H9 (cell line): ENCODE results near the gene STOM. TPM values are rescaled to one million over a fixed set of nuclear protein-coding genes. Genes with fewer than 3 reads are reported as not detected.

ENCODE experiments used
- DNase-seq: peaks from one replicate; pipeline ENCODE4 v3.0.0-alpha.2; 2017
- H2AFZ ChIP-seq: one replicate; pipeline ENCODE4 v1.6.1; 2013; ENCODE audit warnings: mild to moderate bottlenecking, low read length, control low read depth, moderate library complexity
- H2AK5ac ChIP-seq: 2 replicates; pipeline ENCODE4 v1.6.1; 2013; ENCODE audit warnings: low read length, control low read depth, mixed read lengths; ENCODE audit not compliant: insufficient read length
- H2BK120ac ChIP-seq: one replicate; pipeline ENCODE4 v1.6.1; 2013; ENCODE audit warnings: low read depth, mild to moderate bottlenecking, low read length, control low read depth, inconsistent platforms; ENCODE audit not compliant: poor library complexity, severe bottlenecking
- H2BK12ac ChIP-seq: 2 replicates; pipeline ENCODE4 v1.6.1; 2013; ENCODE audit warnings: low read length, control low read depth, mixed read lengths, low read depth; ENCODE audit not compliant: insufficient read length
- H2BK15ac ChIP-seq: 2 replicates; pipeline ENCODE4 v1.6.1; 2013; ENCODE audit warnings: low read depth, low read length, control low read depth
- H2BK20ac ChIP-seq: one replicate; pipeline ENCODE4 v1.6.1; 2013; ENCODE audit warnings: low read depth, mild to moderate bottlenecking, low read length, control low read depth, inconsistent platforms; ENCODE audit not compliant: poor library complexity, severe bottlenecking
- H2BK5ac ChIP-seq: 2 replicates; pipeline ENCODE4 v1.6.1; 2013; ENCODE audit warnings: low read length, control low read depth, mixed read lengths; ENCODE audit not compliant: insufficient read length
- H3K14ac ChIP-seq: 2 replicates; pipeline ENCODE4 v1.6.1; 2013; ENCODE audit warnings: low read length, control low read depth; ENCODE audit not compliant: insufficient read depth
- H3K18ac ChIP-seq: 2 replicates; pipeline ENCODE4 v1.6.1; 2013; ENCODE audit warnings: low read depth, mild to moderate bottlenecking, mixed read lengths, low read length, control low read depth; ENCODE audit not compliant: insufficient read length
- H3K23ac ChIP-seq: 2 replicates; pipeline ENCODE4 v1.6.1; 2013; ENCODE audit warnings: low read length, control low read depth, mixed read lengths, low read depth; ENCODE audit not compliant: insufficient read length
- H3K23me2 ChIP-seq: 2 replicates; pipeline ENCODE4 v1.6.1; 2013; ENCODE audit warnings: low read depth, mild to moderate bottlenecking, mixed read lengths, low read length, control low read depth; ENCODE audit not compliant: insufficient read length, poor library complexity, severe bottlenecking
- H3K27ac ChIP-seq: 2 replicates; pipeline ENCODE4 v1.5.1; 2013; ENCODE audit warnings: low read length, control low read depth, mixed read lengths, low read depth; ENCODE audit not compliant: insufficient read length
- H3K27me3 ChIP-seq: 2 replicates; pipeline ENCODE4 v1.6.1; 2013; ENCODE audit warnings: low read length, control low read depth, inconsistent platforms; ENCODE audit not compliant: insufficient read depth
- H3K4ac ChIP-seq: 2 replicates; pipeline ENCODE4 v1.6.1; 2013; ENCODE audit warnings: low read depth, mild to moderate bottlenecking, control low read depth, inconsistent platforms, low read length, moderate library complexity
- H3K4me1 ChIP-seq: 2 replicates; pipeline ENCODE4 v1.6.1; 2013; ENCODE audit warnings: low read length, control low read depth, inconsistent platforms; ENCODE audit not compliant: insufficient read depth
- H3K4me2 ChIP-seq: 2 replicates; pipeline ENCODE4 v1.6.1; 2013; ENCODE audit warnings: low read length, control low read depth, mixed read lengths; ENCODE audit not compliant: insufficient read length, insufficient read depth
- H3K56ac ChIP-seq: 2 replicates; pipeline ENCODE4 v1.6.1; 2013; ENCODE audit warnings: low read depth, mild to moderate bottlenecking, mixed read lengths, low read length, control low read depth; ENCODE audit not compliant: insufficient read length
- H3K79me1 ChIP-seq: 2 replicates; pipeline ENCODE4 v1.6.1; 2013; ENCODE audit warnings: low read depth, mild to moderate bottlenecking, moderate library complexity, low read length, control low read depth, inconsistent platforms; ENCODE audit not compliant: insufficient read depth, poor library complexity, severe bottlenecking
- H3K79me2 ChIP-seq: 2 replicates; pipeline ENCODE4 v1.6.1; 2013; ENCODE audit warnings: low read length, control low read depth, inconsistent platforms; ENCODE audit not compliant: insufficient read depth
- H3K9ac ChIP-seq: 2 replicates; pipeline ENCODE4 v1.6.1; 2013; ENCODE audit warnings: low read length, control low read depth, mixed read lengths; ENCODE audit not compliant: insufficient read length; ENCODE audit errors: extremely low read depth
- H3K9me3 ChIP-seq: one replicate; pipeline ENCODE4 v1.6.1; 2013; ENCODE audit warnings: low read depth, low read length, inconsistent platforms; ENCODE audit not compliant: control insufficient read depth
- H3T11ph ChIP-seq: one replicate; pipeline ENCODE4 v1.6.1; 2013; ENCODE audit warnings: mild to moderate bottlenecking, low read length, control low read depth, inconsistent platforms
- H4K20me1 ChIP-seq: one replicate; pipeline ENCODE4 v1.6.1; 2013; ENCODE audit not compliant: control insufficient read depth, insufficient read length, insufficient read depth
- H4K5ac ChIP-seq: 2 replicates; pipeline ENCODE4 v1.6.1; 2013; ENCODE audit warnings: low read depth, mild to moderate bottlenecking, mixed read lengths, low read length, control low read depth; ENCODE audit not compliant: insufficient read length
- H4K8ac ChIP-seq: replicated peaks from 2 replicates; pipeline ENCODE4 v1.6.1; 2013; ENCODE audit warnings: low read length, control low read depth, mixed read lengths, low read depth; ENCODE audit not compliant: insufficient read length
- H4K91ac ChIP-seq: 2 replicates; pipeline ENCODE4 v1.6.1; 2013; ENCODE audit warnings: low read depth, mild to moderate bottlenecking, moderate library complexity, mixed read lengths, low read length, control low read depth; ENCODE audit not compliant: insufficient read length
- H3K27ac Mint-ChIP-seq, 3 experiments: 2 replicates in 2 of 3; 3 replicates in 1 of 3; pipeline ENCODE4 v1.8.0; 2020 to 2021; ENCODE audit warnings: mixed read lengths in 3 of 3, mild to moderate bottlenecking in 1 of 3, moderate library complexity in 1 of 3
- H3K27me3 Mint-ChIP-seq: 2 replicates; pipeline ENCODE4 v1.8.0; 2021; ENCODE audit warnings: low read depth, mild to moderate bottlenecking, moderate library complexity, mixed read lengths
- H3K36me3 Mint-ChIP-seq, 3 experiments: 2 replicates in 2 of 3; 3 replicates in 1 of 3; pipeline ENCODE4 v1.8.0; 2020 to 2021; ENCODE audit warnings: low read depth in 3 of 3, mixed read lengths in 3 of 3; ENCODE audit not compliant: insufficient read depth in 1 of 3
- H3K4me1 Mint-ChIP-seq, 2 experiments: 2 replicates each; pipeline ENCODE4 v1.8.0; 2020; ENCODE audit warnings: mixed read lengths in 2 of 2
- H3K4me3 Mint-ChIP-seq, 2 experiments: 2 replicates in 1 of 2; 3 replicates in 1 of 2; pipeline ENCODE4 v1.8.0; 2020 to 2021; ENCODE audit warnings: mild to moderate bottlenecking in 2 of 2, mixed read lengths in 2 of 2, moderate library complexity in 1 of 2
- H3K9me3 Mint-ChIP-seq, 2 experiments: 2 replicates in 1 of 2; 3 replicates in 1 of 2; pipeline ENCODE4 v1.8.0; 2020; ENCODE audit warnings: mild to moderate bottlenecking in 2 of 2, mixed read lengths in 2 of 2, moderate library complexity in 1 of 2
- CTCF ChIP-seq: fragments of 200-600 bp; sonication (generic); conservative IDR thresholded peaks from 3 replicates; pipeline ENCODE4 v1.8.0; 2021; ENCODE audit warnings: antibody characterized with exemption, mild to moderate bottlenecking
- WGBS: extraction: QIAGEN DNeasy Blood & Tissue Kit; methylation state at CpG from one replicate; pipeline ENCODE4 v1.1.7; 2013; ENCODE audit warnings: missing lambda C conversion rate, low lambda C conversion rate, mixed read lengths; ENCODE audit not compliant: insufficient read length; ENCODE audit errors: extremely low coverage; 5-methylcytosine and 5-hydroxymethylcytosine counted together
- total RNA-seq: library from RNA; stranded (reverse); gene quantifications from 2 replicates; pipeline ENCODE4 v1.2.1, GENCODE V29; 2021

Gene STOM
- total RNA-seq, 1 experiment from 2014 or later = 15.3 TPM

GRCh38 chr9:121298016-121298538 lies 72.0 kb downstream of the STOM start:
- no peaks in the 10 kb centered on the region for H4K20me1 ChIP-seq

More at GRCh38 chr9:121298016-121298538, 72.0 kb downstream of the STOM start:
- H3K4me3 Mint-ChIP-seq = no peak overlapping the region
- no peak overlapping the region for H2BK120ac ChIP-seq
- H4K5ac ChIP-seq = no peak overlapping the region
- no peak overlapping the region for H4K91ac ChIP-seq
- no peak overlapping the region for H2BK12ac ChIP-seq
- no peaks in the 10 kb centered on the region for H3K79me1 ChIP-seq
- H3K36me3 Mint-ChIP-seq = peaks cover 0 to 4% (median 0%) of the 10 kb centered on the region in 3 experiments; a peak in 1 of 7 replicates
- no peak for TF ChIP-seq CTCF
- no peak overlapping the region for H2BK5ac ChIP-seq
- H3K9me3 Mint-ChIP-seq = no peaks in the 10 kb centered on the region; a peak in 1 of 5 replicates
- H3K27me3 ChIP-seq = peaks cover 14% of the 10 kb centered on the region; the same call in 1 of the 2 replicates
- H3K23me2 ChIP-seq = peaks cover 4% of the 10 kb centered on the region
- no peaks in the 10 kb centered on the region for H3K9me3 ChIP-seq
- H3K27ac ChIP-seq = no peak overlapping the region
- no CpG with 5 or more reads among the region's 7 CpGs for WGBS
- H3K4me2 ChIP-seq = no peak overlapping the region
- no peak overlapping the region for H2AFZ ChIP-seq
- DNase-seq = no peak
- H2AK5ac ChIP-seq = no peak overlapping the region
- no peak overlapping the region for H2BK20ac ChIP-seq
- no peak overlapping the region for H2BK15ac ChIP-seq
- H3K79me2 ChIP-seq = no peaks in the 10 kb centered on the region
- H3K4ac ChIP-seq = no peak overlapping the region
- H3K27ac Mint-ChIP-seq = peak overlapping the region in 1 of 3 experiments; percentile 40; a peak in 1 of 7 replicates
- no peak overlapping the region for H3K56ac ChIP-seq
- H3K27me3 Mint-ChIP-seq = peaks cover 96% of the 10 kb centered on the region
- no peak overlapping the region for H3T11ph ChIP-seq
- H3K4me1 Mint-ChIP-seq = peaks cover 18 to 27% of the 10 kb centered on the region in 2 experiments
- no peak overlapping the region for H3K14ac ChIP-seq
- H4K8ac ChIP-seq = no peak overlapping the region
- H3K18ac ChIP-seq = no peak overlapping the region
- H3K23ac ChIP-seq = no peak overlapping the region
- peaks cover 8% of the 10 kb centered on the region for H3K4me1 ChIP-seq
- H3K9ac ChIP-seq = no peak overlapping the region
